Right lobe of liver (tissue), 4 donors: ENCODE results near the gene ERMP1.

Source experiments
- CTCF ChIP-seq, 4 donors: fragments of 200-600 bp in 3 of 4; fragments of 450-650 bp in 1 of 4; IDR thresholded peaks; one replicate each; pipeline versions ENCODE4 v1.5.1 to v1.8.0; 2016 to 2022; ENCODE audit warnings: antibody characterized with exemption in 4 of 4, mild to moderate bottlenecking in 2 of 4
- POLR2A ChIP-seq: fragments of 450-650 bp; IDR thresholded peaks from one replicate; pipeline ENCODE4 v1.6.1; 2017; ENCODE audit warnings: antibody characterized with exemption, mild to moderate bottlenecking
- donor health status: DM: no; HTN: no; CAD: no.
- donor health status: DM: no; HTN: no; CAD: no.
- donor health status: DM: no; HTN: yes; CAD: no.

- TF ChIP-seq CTCF (IDR thresholded peaks at IDR 0.05) = no peak
- TF ChIP-seq POLR2A = no peak
Observed at GRCh38 chr9:5787759-5788302, 45.1 kb downstream of the ERMP1 start.
